GM23248 (cell line): ENCODE measurements around the gene PNMA5. TPM values are rescaled to one million over a fixed set of nuclear protein-coding genes. Genes with fewer than 3 reads are reported as not detected.

Experiments used
- DNase-seq: peaks from one replicate; pipeline ENCODE4 v3.0.0-alpha.2; 2015
- H2AFZ ChIP-seq: fragments of 200-600 bp; sonication (generic); 2 replicates; pipeline ENCODE4 v1.6.1; 2016; ENCODE audit warnings: antibody characterized with exemption
- H3F3A ChIP-seq: fragments of 200-600 bp; sonication (generic); 2 replicates; pipeline ENCODE4 v1.6.1; 2016; ENCODE audit warnings: mild to moderate bottlenecking, antibody characterized with exemption, mixed run types; ENCODE audit not compliant: insufficient read depth
- H3K27ac ChIP-seq: fragments of 200-600 bp; sonication (generic); 2 replicates; pipeline ENCODE4 v1.5.1; 2016; ENCODE audit warnings: mild to moderate bottlenecking
- H3K27me3 ChIP-seq: fragments of 200-600 bp; sonication (generic); replicated peaks from 2 replicates; pipeline ENCODE4 v1.6.1; 2016; ENCODE audit warnings: mild to moderate bottlenecking; ENCODE audit not compliant: insufficient read depth
- H3K36me3 ChIP-seq: fragments of 200-600 bp; sonication (generic); 2 replicates; pipeline ENCODE4 v1.6.1; 2016; ENCODE audit warnings: low read depth, mild to moderate bottlenecking
- H3K4me1 ChIP-seq: fragments of 200-600 bp; sonication (generic); 2 replicates; pipeline ENCODE4 v1.6.1; 2016; ENCODE audit warnings: mild to moderate bottlenecking; ENCODE audit not compliant: insufficient read depth
- H3K4me2 ChIP-seq: fragments of 200-600 bp; sonication (generic); one replicate; pipeline ENCODE4 v1.6.1; 2016; ENCODE audit warnings: mild to moderate bottlenecking; ENCODE audit not compliant: unreplicated experiment
- H3K4me3 ChIP-seq: fragments of 200-600 bp; sonication (generic); 2 replicates; pipeline ENCODE4 v1.5.1; 2016; ENCODE audit warnings: mild to moderate bottlenecking
- H3K79me2 ChIP-seq: fragments of 200-600 bp; sonication (generic); 2 replicates; pipeline ENCODE4 v1.6.1; 2016; ENCODE audit warnings: mild to moderate bottlenecking; ENCODE audit not compliant: insufficient read depth
- H3K9ac ChIP-seq: fragments of 200-600 bp; sonication (generic); 2 replicates; pipeline ENCODE4 v1.6.1; 2016; ENCODE audit warnings: mild to moderate bottlenecking
- H3K9me2 ChIP-seq: fragments of 200-600 bp; sonication (generic); 2 replicates; pipeline ENCODE4 v1.6.1; 2016; ENCODE audit warnings: mixed run types, mild to moderate bottlenecking, moderate library complexity; ENCODE audit not compliant: insufficient read depth
- H3K9me3 ChIP-seq: fragments of 200-600 bp; sonication (generic); one replicate; pipeline ENCODE4 v1.6.1; 2017; ENCODE audit warnings: low read depth
- H4K20me1 ChIP-seq: fragments of 200-600 bp; sonication (generic); 2 replicates; pipeline ENCODE4 v1.6.0; 2016; ENCODE audit not compliant: insufficient read depth
- EZH2 ChIP-seq: fragments of 200-600 bp; sonication (generic); IDR thresholded peaks from 2 replicates; pipeline ENCODE4 v1.6.1; 2018; ENCODE audit warnings: antibody characterized with exemption, mild to moderate bottlenecking; ENCODE audit not compliant: insufficient read depth, poor library complexity, severe bottlenecking
- EZH2phosphoT487 ChIP-seq: fragments of 200-600 bp; sonication (generic); IDR thresholded peaks from 2 replicates; pipeline ENCODE4 v1.6.1; 2018; ENCODE audit warnings: antibody characterized with exemption, moderate library complexity, mild to moderate bottlenecking, low read depth; ENCODE audit not compliant: insufficient read depth
- WGBS, 2 experiments: methylation state at CpG; one replicate each; pipeline ENCODE4 v1.1.6; 2015 to 2017; ENCODE audit warnings: low lambda C conversion rate in 2 of 2, low coverage in 1 of 2; ENCODE audit errors: missing lambda C conversion rate in 2 of 2; 5-methylcytosine and 5-hydroxymethylcytosine counted together
- in situ Hi-C: fragments of 300-500 bp; cut with MboI; formaldehyde crosslinking; loops from 2 replicates; pipeline ENCODE4 v1.15.0; 2020
- polyA plus RNA-seq: library from polyadenylated mRNA; unstranded; fragments of >200 nt; fragmentation: Nextera tagmentation; extraction: Ambion mirVana; gene quantifications from 2 replicates; pipeline ENCODE4 v1.2.1, GENCODE V29; 2016
- total RNA-seq: library from RNA; depleted of rRNA; stranded (reverse); fragments of >200 nt; shearing (Covaris generic); gene quantifications from 2 replicates; pipeline ENCODE4 v1.2.3, GENCODE V29; 2014

The PNMA5 gene
- total and polyA plus RNA-seq, 2 experiments from 2014 or later, result not detected

DNA sequence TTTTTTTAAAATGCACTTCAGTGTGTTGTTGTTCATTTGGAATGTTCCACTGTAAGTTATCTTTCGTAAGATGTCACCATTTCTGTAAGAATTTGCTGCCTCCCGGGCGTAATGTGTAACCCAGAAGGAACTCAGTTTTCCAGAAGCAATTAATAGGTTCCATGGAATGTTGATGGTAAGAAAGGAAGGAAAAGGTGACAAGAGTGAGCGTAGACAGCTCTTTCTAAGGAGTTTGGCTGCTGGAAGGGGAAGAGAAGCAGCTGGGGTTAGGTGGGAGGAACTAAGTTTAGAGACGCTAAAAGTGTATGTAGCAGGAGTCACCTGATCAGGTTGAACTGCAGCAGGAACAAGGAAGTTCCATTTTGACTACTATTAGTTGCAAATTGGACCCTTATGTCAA, 35.9 kb downstream of the PNMA5 start:
- DNase-seq, result peak; percentile 7
- Histone ChIP-seq H3F3A (no peaks in the 10 kb centered on the region), H3K36me3 (no peaks in the 10 kb centered on the region), H3K27me3 (no peaks in the 10 kb centered on the region), H3K4me2 (peak overlapping the region; percentile 77), H2AFZ (peak overlapping the region; percentile 90), H3K9me2 (no peaks in the 10 kb centered on the region), H3K27ac (peak overlapping the region; percentile 74), H3K4me3 (peak overlapping the region; percentile 66), H3K4me1 (peaks cover 3% of the 10 kb centered on the region; the same call in 1 of the 2 replicates), H3K79me2 (no peaks in the 10 kb centered on the region), H4K20me1 (no peaks in the 10 kb centered on the region), H3K9me3 (no peaks in the 10 kb centered on the region), H3K9ac (peak overlapping the region; percentile 76)
- TF ChIP-seq EZH2 (no peak), EZH2phosphoT487 (no peak)
- WGBS, 2 experiments, result 77 to 85% methylated on average over 5 of the region's 5 CpGs
- in situ Hi-C loops, result loop anchor here (25.0 kb wide), 1 partner anchor 704 kb away; the partner anchor contains the start of gene PNCK

- WGBS, 2 experiments, result 86 to 91% methylated on average over 6 of the region's 6 CpGs
- Histone ChIP-seq H3K27me3 (no peaks in the 10 kb centered on the region), H3K9me3 (no peaks in the 10 kb centered on the region), H3K27ac (no peak overlapping the region), H3K9ac (no peak overlapping the region), H2AFZ (no peak overlapping the region), H3K36me3 (no peaks in the 10 kb centered on the region), H3K4me3 (no peak overlapping the region), H3K4me2 (no peak overlapping the region), H4K20me1 (no peaks in the 10 kb centered on the region), H3K9me2 (no peaks in the 10 kb centered on the region), H3K79me2 (no peaks in the 10 kb centered on the region), H3F3A (no peaks in the 10 kb centered on the region), H3K4me1 (no peaks in the 10 kb centered on the region)
- no peak for TF ChIP-seq EZH2
- TF ChIP-seq EZH2phosphoT487, result no peak
- in situ Hi-C loops, result loop anchor here (25.0 kb wide), 1 partner anchor 712 kb away; the partner anchor contains the start of gene PNCK
- DNase-seq, result no peak
These were observed 43.1 kb downstream of the PNMA5 start for GRCh38 chrX:152950786-152951185.

DNA sequence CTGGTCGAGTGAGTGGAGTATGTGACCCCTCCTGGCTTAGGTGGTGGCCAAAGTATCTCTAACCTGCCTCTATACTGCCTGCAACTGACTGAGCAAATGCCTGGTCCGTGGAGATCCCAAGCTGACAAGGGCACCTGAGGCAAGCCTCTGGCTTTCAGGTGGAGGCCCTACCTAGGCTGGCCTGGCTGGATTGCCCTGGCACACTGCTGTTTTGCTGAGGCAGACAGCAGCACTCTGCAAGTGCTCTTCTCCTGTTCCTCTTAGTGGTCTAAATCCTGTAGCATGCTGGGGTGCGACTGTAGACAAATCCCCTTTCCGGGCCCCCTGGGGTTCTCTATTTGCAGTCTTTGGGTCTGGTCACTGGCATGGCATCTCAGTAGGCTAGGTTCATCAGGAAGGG, 44.8 kb downstream of the PNMA5 start:
- H3F3A ChIP-seq, result no peaks in the 10 kb centered on the region

GRCh38 chrX:152946681-152947080, 47.2 kb downstream of the PNMA5 start:
- Histone ChIP-seq H4K20me1 (no peaks in the 10 kb centered on the region), H3K4me3 (no peak overlapping the region), H3F3A (no peaks in the 10 kb centered on the region), H3K4me2 (no peak overlapping the region), H3K9me3 (no peaks in the 10 kb centered on the region), H3K79me2 (no peaks in the 10 kb centered on the region), H3K9ac (no peak overlapping the region), H3K9me2 (no peaks in the 10 kb centered on the region), H3K36me3 (no peaks in the 10 kb centered on the region), H3K27me3 (no peaks in the 10 kb centered on the region), H2AFZ (no peak overlapping the region), H3K4me1 (no peaks in the 10 kb centered on the region), H3K27ac (no peak overlapping the region)
- in situ Hi-C loops, result no loop called here
- 82 to 84% methylated on average over 5 to 6 of the region's 6 CpGs for WGBS, 2 experiments
- DNase-seq, result no peak
- TF ChIP-seq EZH2 (no peak), EZH2phosphoT487 (no peak)

More for the DNA sequence above, 44.8 kb downstream of the PNMA5 start:
- Histone ChIP-seq H3K27me3 (no peaks in the 10 kb centered on the region), H3K4me2 (no peak overlapping the region), H4K20me1 (no peaks in the 10 kb centered on the region), H3K9me2 (no peaks in the 10 kb centered on the region), H3K9me3 (no peaks in the 10 kb centered on the region), H3K27ac (no peak overlapping the region), H3K4me1 (no peaks in the 10 kb centered on the region), H3K4me3 (no peak overlapping the region), H3K79me2 (no peaks in the 10 kb centered on the region), H3K36me3 (no peaks in the 10 kb centered on the region), H2AFZ (no peak overlapping the region), H3K9ac (no peak overlapping the region)
- in situ Hi-C loops, result no loop called here
- no peak for TF ChIP-seq EZH2
- TF ChIP-seq EZH2phosphoT487, result no peak
- WGBS, 2 experiments, result 95 to 100% methylated on average over 4 of the region's 4 CpGs
- DNase-seq, result no peak
